HCEC 1CT (cell line): ENCODE data around the gene TOM1L2.
"Not testable (repeated sequence)": the region's sequence is repeated elsewhere in the genome, so short reads cannot be mapped to it uniquely, and the experiment has no call there.

Experiments used
- DNase-seq: peaks from one replicate; pipeline ENCODE4 v3.0.0-alpha.2; 2017

The TOM1L2 gene

GRCh38 chr17:17919169-17920107 is 52.8 kb downstream of the TOM1L2 start:
- peak; percentile 77 for DNase-seq

- no peak for DNase-seq
Observed at GRCh38 chr17:17917394-17917793, 54.8 kb downstream of the TOM1L2 start.

GRCh38 chr17:17915183-17915582 is 57.0 kb downstream of the TOM1L2 start:
- no peak for DNase-seq

DNA sequence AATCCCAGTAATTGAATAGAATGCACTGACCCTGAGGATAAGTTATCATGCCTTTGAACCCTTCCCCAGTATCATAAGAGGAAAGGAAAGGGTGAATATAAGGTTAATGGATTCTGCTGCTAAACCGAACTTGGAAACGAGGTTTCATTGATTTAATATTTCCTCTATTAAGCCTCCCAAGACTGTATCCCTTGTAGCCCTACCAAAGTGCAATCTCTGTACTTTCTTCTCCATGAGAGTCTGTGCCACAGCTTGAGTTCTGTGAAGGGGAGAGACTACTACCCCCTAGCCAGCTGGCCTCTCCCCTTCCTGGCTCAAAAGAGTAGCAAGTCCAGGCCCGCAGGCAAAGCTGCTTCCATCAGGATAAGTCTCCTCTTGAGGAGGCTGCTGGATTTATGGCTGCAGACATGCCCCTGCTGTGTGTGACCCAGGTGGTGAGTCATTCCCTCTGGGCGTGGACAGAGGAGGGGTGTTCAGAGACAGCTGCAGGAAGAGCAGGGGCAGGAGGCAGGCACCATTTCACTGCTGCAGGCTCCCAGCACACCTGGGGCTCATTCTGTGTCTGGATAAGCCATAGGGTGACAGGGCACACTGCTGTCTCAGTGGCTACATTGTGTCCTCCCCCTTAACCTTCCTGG is 58.4 kb downstream of the TOM1L2 start:
- DNase-seq = peak; percentile 86

- not testable (repeated sequence) for DNase-seq
Observed at GRCh38 chr17:17912336-17912735, 59.9 kb downstream of the TOM1L2 start.

DNA sequence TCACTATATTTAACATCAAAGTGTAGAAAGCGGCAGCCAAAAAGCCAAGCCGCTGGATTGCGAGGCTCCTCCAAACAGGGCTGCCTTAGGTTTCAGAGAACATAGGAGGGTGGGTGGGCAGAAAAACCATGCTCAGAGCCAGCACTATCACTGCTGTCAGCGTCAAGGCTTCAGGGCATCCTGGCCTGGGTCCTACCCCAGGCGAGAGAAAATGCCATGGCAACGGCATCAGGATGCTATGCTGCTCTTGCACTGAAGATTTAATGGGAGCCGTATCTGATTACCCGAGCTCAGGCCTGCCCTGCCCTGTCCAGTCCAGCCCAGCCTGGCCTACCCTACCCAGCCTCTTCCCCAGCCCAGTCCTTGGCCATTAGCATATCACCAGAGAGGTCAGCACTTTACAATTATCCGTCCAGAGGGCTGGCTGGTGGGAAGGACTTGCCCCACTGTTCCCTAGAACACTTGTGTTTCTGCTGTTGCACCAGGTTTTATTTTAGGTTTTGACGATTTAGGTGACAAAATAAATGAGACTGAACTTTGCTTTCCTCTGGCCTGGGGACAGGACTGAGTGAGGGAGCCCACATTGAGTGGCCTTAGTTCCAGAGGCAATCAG is 61.1 kb downstream of the TOM1L2 start:
- no peak for DNase-seq

DNA sequence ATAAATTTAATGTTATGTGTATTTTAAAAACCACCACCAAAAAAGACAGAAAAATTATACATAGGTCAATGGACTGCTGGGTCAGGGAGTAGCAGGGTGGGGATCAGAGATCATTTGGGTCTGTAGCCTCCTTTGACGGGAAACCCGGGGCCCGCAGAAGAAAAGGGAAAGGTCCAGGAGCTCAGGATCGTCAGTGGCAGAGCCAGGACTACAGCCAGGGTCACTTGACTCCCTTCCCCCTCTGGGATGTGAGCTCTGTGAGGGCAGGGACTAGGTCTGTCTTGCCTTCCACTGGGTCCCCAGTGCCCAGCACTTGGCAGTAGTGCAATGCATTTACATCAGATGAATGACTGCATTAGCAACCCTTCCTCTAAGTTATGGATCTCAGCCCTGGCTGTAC is 62.1 kb downstream of the TOM1L2 start:
- no peak for DNase-seq

GRCh38 chr17:17909078-17909477 is 63.1 kb downstream of the TOM1L2 start:
- DNase-seq = no peak

DNA sequence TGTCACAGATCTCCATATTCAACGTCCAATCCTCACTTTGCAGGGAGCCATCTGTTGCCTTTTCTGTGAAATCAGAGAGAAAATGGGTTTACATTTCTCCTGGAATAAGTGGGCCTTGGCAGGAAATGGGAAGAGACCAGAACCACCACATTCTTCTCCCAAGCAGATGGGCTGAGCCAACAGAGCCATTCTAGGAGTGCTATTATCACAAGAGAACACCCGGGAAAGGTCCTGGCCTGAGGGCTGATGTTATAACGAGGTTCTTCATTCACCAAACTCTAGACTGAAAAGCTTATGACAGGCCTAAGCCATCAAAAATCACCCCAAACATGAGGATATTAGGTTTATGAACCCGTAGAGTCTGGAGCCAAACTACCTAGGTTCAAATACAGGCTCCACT is 64.7 kb downstream of the TOM1L2 start:
- no peak for DNase-seq

- DNase-seq = no peak
Observed at GRCh38 chr17:17906418-17907215, 65.6 kb downstream of the TOM1L2 start.

DNA sequence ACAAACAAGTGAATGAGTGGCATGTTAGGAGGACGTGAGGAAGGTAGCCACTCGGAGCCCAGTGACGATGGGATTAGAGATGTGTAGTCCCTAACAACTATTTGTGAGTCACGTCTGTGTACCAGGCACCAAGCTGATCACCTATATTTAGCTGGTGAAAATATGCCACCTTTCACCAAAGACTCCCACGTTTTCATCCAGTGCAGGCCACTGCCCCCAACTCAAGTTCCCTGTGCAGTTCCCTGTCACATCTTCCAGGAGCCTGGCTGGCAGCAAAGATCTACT is 67.2 kb downstream of the TOM1L2 start:
- no peak for DNase-seq

DNA sequence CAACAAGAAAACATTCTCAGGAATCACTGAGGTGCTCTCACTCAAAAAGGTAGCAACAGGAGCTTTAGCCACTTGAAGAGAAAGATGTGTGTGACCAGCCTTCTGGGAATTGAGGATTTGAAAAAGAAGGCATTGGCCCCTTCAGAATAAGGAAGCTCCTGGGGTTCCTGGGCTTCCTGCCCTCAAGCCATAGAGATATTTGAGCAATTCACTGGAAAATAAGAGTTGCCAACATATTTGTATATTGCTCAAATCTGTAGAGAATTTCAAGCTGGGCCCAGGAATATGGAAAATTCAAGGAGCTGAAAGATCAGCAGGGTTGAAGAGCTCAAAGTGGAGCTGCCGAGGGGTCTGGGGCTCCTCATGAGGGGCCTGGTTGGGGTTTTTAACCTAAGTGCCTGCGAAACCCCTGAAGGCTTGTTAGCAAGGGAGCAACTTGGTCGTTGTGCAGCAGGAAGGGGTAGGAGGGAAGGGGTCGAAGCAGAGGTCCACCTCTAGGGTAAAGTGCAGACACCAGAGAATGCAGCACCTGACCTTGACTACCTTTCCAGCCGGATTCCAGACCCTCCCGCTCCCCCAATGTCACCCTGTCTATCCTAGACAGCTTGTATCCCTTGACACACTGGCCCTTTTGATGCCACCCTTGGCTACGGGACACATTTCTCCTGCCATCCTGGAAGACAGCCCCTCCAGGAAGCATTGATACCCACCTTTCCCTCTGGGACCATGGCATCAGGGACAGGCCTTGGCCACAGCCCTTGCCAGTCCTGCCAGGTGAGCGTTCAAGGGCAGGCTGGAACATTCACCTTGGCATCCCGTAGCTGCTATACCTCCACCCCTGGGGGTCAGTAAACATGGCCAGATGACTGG is 67.8 kb downstream of the TOM1L2 start:
- no peak for DNase-seq

DNA sequence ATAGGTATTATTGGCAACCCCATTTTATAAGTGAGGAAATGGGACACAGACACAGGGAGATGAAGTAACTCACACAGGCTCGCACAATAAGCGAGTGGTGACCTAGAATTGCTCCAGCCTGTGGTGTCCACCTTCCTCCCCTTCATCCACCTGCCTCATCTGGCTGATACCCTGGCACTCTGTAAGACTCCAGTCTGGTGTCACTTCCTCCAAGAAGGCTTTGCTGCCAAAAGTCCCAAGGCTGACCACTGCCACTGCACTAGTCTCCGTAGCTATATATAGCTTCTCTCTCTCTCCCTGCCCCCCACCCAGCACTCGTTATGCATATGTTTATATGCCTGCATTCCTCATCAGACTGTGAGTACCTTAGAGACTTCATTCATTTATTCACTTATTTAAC is 69.3 kb downstream of the TOM1L2 start:
- no peak for DNase-seq

DNA sequence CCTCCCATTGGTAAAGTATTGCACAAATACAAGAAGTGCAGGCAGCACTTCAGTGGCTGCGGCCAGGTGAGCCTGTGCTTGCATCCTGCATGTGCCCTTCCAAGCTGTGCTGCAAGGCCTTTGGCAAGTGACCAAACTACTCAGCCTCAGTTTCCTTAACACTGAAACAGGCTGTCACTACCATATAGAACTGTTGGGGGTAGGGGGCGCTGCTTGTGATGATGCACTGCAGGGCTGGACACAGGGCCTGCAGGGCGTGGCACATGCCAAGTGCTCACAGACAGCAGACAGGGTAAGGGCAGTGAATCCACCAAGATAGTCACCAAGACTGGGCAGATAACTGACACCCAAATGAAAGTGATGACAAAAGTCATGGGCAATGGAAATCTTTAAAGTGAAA is 69.8 kb downstream of the TOM1L2 start:
- no peak for DNase-seq

- DNase-seq = peak; percentile 94
Observed at GRCh38 chr17:17900615-17901520, 71.3 kb downstream of the TOM1L2 start.

DNA sequence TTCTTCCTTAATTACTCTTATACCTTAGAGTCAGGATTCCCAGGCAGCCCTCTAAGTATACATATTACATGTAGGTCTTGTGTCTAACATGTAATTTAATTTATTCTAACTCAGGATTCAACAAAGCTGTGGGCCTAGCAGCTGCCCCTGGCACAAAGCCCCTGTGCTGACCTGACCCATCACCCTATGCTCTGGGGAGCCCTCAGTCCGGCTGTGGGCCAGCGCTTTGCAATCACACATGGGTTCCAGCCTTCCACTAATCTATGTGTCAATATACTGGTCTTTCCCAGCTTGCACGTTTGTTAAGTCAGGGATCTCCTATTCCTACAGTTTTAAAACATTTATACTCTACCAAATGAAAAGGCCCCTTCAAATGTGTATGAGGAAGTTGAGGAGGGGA is 72.7 kb downstream of the TOM1L2 start:
- no peak for DNase-seq

DNA sequence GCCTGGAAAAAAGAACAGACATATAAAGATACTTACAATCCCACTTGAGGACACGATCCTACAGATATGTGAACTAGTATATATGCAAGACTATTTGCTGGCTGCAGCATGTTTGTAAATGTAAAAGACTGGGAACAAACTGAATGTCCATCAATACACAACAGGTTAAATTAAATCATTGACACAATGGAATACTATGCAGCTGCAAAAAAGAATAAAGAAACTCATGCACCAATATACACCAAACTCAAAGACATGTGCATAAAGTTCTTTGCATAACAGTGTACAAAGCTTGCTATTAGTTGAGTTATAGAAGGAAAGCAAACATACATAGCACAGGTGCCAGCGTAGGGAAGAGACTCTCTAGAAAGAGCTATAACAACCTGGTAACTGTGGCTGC is 73.5 kb downstream of the TOM1L2 start:
- DNase-seq = no peak

DNA sequence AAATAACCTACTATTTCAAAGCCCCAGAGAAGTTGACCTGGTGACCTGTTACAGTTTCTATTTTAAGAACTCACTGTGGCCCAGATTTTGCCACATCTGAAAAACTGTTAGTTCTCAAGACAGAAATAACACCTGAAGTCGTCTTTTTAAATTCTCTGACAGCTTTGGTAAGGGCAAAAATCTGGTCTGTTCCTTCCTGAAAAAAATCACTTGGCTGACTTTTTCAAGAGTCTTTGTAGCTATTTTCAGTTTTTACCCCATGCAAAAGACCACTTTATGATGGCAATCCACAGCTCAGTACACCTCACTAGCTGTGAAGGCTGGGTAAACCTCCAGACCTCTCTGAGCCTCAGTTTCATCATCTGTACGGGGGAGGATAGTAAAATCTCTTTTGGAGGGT is 74.8 kb downstream of the TOM1L2 start:
- DNase-seq = no peak

GRCh38 chr17:17896746-17897145 is 75.5 kb downstream of the TOM1L2 start:
- no peak for DNase-seq

DNA sequence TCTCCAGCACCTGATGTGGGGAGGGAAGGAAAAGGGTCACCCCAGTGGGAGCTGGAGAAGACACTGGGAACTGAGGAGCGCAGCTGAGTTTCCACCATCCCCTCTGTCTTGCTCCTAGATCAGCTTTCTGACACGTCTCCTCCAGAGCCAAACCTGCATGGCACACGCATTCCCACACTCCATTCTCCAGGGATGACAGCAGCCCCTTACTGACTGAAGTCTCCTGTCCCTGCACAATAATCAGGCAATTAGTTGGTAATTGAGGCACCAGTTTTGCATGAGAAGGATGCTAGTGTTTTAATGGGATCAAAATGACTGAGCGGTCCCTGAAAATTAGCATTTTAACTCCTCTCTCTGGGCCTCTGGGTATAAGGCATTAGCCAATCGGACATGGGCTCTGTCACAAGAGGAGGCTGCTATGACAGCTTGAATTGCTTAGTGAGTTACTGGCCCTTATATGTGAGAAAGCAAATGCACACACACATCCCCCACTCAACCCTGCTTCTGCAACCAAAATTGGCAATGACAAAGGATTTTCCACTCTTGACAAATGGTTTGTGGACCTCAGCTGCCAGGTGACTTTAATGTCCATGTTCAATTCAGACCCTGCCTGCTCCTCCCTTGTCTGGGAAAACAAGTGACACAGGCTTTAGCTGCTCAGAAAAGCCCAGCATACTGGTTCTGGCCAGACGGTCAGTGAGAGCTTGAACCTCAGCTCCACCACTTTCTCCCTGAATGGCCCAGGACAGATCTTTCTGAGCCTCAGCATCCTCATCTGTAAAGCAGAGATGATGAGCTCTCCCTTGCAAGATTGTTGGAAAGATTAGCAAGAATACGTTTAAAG is 78.2 kb downstream of the TOM1L2 start:
- DNase-seq = no peak
